SK-N-MC (cell line): Measurements from ENCODE around the gene AKAP6.

ENCODE experiments used
- EZH2 ChIP-seq: fragments of 200-600 bp; sonication (generic); IDR thresholded peaks from one replicate; pipeline ENCODE4 v1.6.1; 2017; ENCODE audit warnings: antibody characterized with exemption
- POLR2AphosphoS5 ChIP-seq: IDR thresholded peaks from 2 replicates; pipeline ENCODE4 v1.6.1; 2012; ENCODE audit warnings: mild to moderate bottlenecking, low read depth, low read length, borderline replicate concordance

DNA sequence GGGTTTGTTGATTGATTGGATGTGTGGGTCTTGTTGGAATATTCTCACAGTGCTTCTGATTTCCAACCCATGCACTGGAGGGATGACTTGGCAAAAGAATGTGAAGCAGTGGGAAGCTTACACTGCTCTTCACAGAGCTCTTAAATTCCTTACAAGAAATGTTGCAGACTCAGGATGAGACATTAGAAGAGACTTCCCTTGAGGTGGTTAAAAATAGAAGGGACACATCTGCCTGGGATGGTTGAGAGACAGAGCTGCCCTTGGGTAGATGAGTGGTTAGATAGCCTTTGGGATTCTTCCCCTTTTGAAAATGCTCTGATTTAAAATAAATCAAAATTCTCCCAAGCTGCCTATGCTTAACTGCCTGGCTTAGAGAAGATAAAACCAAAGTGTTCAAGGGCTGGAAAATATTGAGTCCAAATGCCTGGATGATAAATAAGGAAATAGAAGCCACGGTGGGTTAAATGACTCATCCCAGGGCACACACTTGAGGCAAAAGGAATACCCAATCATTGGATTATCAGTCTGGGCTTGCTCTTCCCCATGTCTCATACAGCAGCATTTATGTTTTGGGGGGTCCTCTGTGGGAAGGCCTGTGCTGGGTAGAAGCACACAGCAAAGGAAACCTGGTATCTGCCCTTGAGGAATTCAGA lies 264.3 kb downstream of the AKAP6 start:
- no peak for TF ChIP-seq EZH2
- TF ChIP-seq POLR2AphosphoS5, result no peak
